Glomerular visceral epithelial cell (primary cell): ENCODE results near the gene TSC22D4.
"Not testable (repeated sequence)": the region's sequence is repeated elsewhere in the genome, so short reads cannot be mapped to it uniquely, and the experiment has no call there.

Experiments
- DNase-seq: peaks from one replicate; pipeline ENCODE4 v3.0.0-alpha.2; 2016; ENCODE audit errors: extremely low spot score

The TSC22D4 gene

DNA sequence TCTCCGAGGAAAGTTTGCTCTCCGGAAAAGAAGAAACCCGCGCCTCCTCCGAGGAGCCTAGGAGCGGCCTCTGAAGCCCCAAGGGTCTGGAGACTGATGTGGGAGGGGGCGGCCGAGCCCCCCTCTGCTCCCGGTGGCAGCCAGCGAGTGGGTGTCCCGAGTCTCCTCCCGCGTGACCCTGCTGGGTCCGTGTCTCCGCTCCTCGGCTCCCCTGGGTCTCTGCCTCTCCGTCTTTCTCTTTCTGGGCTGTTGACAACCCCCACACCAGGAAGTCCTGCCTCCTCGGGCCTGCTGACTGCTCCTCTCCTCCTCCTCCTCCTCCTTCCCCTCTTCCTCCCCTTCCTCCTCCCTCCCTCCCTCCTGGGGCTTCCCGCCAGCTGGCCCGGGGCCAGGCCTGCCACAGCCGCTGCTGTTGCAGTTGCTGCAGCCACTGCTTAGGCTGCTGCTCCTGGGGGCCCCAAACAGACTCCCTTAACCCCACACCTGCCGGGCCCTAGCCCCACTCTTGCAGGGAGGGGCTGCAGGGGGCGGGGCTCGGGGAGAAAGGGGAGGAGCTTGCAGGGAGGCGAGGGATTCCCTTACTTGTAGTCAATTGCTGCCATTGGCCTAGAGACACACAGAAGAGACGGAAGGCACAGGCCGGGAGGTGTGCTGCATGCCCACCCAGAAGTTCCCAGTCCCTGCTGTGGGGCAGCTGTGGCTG is at the start of gene TSC22D4:
TSS of gene TSC22D4 (minus strand) at position 257 of the 703 bp plus-strand sequence. CDS start 1,176 bp downstream, outside the sequence.
- peak; percentile 96 for DNase-seq

DNA sequence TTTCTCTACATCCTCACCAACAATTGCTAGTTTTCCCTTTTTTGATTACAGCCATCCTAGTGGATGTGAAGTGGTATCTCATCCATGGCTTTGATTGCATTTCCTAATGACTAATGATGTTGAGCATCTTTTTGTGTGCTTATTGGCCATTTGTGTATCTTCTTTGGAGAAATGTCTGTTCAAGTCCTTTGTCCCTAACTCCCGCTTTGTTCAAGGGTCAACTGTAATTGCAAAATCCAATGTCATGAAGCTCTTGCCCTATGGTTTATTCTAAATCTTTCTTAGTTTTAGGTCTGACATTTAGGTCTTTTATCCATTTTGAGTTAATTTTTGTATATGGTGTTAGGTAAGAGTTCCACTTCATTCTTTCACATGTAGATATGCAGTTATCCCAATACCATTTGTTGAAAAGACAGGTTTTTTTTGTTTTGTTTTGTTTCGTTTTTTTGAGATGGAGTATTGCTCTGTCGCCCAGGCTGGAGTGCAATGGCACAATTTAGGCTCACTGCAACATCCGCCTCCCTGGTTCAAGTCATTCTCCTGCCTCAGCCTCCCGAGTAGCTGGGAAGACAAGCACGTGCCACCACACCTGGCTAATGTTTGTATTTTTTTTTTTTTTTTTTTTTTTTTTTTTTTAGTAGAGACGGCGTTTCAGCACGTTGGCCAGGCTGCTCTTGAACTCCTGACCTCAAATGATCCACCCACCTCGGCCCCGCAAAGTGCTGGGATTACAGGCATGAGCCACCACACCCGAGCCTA is 49.3 kb upstream of the TSC22D4 start:
- not testable (repeated sequence) for DNase-seq

DNA sequence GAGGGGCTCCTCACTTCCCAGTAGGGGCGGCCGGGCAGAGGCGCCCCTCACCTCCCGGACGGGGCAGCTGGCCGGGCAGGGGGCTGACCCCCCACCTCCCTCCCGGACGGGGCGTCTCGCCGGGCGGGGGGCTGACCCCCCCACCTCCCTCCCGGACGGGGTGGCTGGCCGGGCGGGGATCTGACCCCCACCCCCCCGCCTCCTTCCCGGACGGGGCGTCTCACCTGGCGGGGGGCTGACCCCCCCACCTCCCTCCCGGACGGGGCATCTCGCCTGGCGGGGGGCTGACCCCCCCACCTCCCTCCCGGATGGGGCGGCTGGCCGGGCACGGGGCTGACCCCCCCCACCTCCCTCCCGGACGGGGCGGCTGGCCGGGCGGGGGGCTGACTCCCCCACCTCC is 44.2 kb upstream of the TSC22D4 start:
- DNase-seq = not testable (repeated sequence)

DNA sequence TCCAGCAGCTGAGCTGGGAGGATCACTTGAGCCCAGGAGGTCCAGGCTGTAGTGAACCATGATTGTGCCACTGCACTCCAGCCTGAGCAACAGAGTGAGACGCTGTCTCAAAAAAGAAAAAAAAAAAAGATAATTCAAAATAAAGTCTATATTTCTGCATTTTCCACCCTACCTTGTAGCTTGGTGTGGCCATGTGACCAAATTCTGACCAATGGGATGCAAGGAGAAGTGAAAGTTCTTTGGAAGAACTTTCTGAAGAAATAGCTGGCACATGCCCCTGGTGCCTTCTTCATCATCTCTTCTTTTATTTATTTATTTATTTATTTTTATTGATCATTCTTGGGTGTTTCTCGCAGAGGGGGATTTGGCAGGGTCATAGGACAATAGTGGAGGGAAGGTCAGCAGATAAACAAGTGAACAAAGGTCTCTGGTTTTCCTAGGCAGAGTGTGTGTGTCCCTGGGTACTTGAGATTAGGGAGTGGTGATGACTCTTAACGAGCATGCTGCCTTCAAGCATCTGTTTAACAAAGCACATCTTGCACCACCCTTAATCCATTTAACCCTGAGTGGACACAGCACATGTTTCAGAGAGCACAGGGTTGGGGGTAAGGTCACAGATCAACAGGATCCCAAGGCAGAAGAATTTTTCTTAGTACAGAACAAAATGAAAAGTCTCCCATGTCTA is 43.0 kb upstream of the TSC22D4 start:
- DNase-seq = not testable (repeated sequence)

DNA sequence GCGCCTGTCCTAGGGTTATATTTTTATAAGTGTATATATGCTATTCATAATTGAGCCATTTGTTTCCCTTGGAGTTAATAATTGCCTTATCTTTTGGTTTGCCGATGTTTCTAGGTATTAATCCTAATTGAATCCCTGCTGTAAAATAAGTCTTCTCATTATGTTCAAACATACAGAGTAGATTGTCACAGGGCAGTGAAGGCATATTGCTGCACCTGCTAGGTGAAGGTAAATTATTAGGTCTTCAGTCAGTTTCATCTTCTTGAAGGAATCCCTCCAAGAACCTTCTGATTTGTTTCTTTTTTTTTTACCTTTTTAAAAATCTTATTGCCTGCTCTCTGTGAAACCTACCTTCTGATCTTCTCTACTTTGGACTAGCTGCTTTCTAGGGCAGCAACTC is 42.1 kb upstream of the TSC22D4 start:
- DNase-seq = no peak

DNA sequence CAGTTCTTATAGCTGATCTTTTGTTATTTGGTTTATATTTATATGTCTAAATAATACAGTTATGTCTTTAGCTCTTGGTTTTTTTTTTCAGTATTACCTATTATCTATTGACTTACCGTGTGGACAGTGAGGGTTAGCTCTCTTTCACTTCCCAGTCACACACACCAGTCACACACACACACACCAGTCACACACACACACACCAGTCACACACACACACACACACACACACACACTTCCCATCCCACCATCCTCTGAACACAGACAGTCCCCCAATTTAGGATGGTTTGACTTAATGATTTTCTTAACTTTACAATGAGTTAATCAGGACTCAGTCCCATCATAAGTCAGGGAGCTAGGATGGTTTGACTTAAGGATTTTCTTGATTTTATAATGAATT is 41.1 kb upstream of the TSC22D4 start:
- no peak for DNase-seq

DNA sequence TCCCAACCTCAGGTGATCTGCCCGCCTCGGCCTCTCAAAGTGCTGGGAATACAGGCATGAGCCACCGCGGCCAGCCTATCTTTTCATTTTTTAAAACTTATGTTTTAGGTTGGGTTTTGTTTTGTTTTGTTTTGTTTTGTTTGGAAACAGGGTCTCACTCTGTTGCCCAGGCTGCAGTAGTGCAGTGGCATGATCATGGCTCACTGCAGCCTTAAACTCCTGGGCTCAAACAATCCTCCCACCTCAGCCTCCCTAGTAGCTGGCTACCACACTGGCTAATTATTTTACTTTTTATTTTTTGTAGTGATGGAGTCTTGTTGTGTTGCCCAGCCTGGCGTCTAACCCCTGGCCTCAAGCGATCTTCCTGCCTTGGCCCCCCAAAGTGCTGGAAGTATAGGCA is 40.6 kb upstream of the TSC22D4 start:
- DNase-seq = no peak

DNA sequence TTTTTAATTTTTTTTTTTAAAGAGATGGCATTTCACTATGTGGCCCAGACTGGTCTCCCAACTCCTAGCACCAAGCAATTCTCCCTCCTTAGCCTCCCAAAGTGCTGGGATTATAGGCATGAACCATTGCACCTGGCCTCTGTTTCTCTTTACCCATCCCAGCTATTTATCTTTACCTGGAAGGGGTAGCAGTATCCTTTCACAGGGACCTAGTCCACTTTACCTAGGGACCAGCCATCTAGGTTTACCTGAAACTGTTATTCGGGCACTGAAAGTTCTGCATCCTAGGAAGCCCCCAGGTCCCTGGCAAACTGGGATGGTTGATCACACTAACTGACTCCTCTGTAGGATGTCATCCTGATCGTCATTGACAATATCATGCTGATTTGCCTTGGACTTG is 38.3 kb upstream of the TSC22D4 start:
- no peak for DNase-seq

DNA sequence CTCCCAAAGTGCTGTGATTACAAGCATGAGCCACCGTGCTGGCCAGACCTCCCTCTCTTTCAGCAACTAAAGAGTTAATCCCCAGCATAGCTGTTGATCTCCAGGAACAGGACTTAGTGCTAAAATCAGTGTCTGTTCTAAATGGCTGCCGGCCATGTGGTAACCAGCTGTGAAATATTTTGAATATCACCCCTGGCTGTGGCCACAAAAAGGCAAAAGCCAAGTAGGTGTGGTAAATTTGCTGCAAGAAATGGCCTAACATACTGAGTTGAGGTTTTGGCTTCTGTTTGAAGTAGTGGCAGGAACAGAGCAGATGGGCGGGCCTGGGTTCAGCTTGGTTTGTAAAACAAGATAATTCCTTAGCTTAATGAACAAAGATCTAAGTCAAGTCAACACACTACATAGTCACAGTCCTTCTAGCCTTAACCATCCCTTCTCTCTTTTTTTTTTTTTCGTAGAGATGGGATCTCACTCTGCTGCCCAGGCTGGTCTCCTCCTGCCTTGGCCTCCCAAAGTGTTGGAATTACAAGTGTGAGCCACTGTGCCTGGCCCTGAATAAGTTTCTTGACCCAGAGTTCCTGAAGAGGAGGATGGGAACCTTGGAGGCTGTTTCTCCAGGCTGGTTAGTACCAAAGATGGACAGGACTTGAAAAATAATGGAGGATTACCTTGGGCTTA is 37.3 kb upstream of the TSC22D4 start:
- peak; percentile 83 for DNase-seq

DNA sequence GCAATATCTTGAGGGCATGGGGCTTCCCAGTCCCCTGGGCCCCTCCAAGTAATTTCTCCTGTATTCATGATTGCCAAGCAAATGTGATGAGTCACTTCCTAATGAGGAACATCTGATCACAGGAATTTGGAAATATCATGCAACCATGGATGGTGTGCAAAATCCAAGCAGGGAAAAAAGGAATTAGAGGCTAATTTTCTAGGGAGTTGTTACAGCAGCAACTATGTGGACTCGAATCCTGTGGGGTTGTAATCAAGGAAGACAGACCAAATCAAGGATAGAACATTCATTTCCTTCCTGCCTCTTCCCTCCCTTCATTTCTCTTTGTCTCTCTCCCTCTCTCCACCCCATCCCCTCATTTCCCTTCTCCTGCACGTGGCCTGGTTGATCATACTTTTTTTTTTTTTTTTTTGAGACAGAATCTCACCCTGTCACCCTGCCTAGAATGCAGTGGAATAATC is 36.1 kb upstream of the TSC22D4 start:
- DNase-seq = no peak

DNA sequence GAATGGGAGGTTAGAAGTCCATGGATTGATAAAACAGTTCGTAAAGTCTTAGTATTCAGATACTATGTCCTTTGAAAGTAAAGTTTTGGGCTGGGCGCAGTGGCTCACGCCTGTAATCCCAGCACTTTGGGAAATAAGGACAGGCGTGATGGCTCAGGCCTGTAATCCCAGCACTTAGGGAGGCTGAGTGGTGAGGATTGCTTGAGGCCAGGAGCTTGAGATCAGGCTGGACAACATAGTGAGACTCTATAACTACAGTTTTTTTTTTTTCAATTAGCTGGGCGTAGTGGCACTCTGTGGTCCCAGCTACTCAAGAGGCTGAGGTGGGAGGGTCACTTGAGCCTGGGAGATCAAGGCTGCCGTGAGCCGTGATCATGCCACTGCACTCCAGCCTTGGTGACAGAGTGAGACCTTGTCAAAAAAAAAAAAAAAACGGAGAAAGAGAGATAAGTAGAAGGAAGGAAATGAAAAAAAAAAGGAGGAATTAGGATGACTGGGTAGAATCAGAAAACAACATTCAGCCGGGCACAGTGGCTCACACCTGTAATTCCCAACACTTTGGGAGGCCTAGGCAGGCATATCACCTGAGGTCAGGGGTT is 34.3 kb upstream of the TSC22D4 start:
- no peak for DNase-seq

DNA sequence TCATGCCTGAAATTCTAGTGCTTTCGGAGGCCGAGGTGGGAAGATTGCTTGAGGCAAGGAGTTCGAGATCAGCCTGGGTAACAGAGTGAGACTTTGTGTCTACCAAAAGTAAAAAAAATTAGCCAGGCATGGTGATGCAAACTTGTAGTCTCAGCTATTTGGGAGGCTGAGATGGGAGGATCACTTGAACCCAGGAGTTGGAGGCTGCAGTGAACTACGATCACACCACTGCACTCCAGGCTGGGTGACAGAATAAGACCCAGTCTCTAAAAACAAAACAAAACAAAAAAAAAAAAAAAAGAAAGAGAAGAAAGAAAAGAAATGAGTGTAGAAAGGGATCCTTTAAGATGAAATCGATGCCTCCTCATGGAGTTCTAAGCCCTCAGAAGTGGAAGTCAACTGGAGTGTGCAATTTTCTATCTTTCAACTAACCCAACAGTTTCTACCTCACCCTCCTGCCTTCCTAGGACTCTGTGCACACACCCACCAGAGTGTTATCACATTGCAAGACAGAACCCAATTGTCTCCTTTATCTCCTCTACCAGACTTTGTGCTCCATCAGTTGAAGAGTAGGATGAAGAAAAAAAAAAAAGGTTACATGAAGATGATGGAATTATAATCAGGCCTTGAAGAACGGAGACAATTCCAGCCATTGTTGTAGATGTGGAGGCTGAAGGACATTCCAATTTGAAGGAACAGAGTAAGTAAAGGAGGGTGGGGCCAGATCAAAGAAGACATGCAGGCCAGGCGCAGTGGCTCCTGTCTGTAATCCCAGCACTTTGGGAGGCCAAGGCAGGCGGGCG is 31.6 kb upstream of the TSC22D4 start:
- DNase-seq = no peak

DNA sequence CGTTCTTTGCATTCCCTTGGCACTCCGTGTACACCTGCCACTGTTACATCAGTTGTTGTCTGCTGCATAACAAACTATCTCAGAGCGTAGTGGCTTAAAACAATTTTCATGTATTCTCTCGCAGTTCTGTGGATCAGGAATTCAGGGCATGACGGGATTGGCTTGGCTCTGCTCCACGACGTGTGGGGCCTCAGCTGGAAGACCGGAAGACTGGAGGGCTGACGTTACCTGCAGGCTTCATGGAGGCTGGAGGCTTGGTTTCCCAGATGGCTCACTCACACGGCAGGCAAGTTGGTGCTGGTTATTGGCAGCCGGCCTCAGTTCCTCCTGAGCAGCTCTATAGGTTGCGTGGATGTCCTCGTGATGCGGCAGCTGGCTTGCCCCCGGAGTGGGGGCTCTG is 30.2 kb upstream of the TSC22D4 start:
- DNase-seq = peak; percentile 67

DNA sequence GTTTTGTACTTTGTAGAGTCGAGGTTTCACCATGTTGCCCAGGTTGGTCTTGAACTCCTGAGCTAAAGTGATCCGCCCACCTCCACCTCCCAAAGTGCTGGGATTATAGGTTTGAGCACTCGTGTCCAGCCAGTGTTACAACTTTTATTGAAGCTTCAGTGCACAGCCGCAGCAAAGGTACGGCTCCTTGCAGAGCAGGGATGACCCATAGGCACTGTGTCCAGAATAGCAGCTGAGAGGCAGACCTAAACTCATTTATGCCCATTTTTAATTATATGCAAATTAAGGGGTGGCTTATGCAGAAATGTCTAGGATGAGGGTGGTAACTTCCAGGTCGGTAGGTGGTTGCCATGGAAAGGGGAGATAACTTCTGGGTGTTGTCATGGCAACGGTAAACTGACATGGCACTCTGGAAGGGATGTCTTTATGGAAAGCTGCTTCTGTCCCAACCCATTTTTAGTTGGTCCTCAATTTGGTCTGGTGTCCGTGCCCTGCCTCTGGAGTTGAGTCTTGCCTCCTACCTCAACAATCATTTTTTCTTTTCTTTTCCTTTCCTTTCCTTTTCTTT is 27.4 kb upstream of the TSC22D4 start:
- DNase-seq = no peak

DNA sequence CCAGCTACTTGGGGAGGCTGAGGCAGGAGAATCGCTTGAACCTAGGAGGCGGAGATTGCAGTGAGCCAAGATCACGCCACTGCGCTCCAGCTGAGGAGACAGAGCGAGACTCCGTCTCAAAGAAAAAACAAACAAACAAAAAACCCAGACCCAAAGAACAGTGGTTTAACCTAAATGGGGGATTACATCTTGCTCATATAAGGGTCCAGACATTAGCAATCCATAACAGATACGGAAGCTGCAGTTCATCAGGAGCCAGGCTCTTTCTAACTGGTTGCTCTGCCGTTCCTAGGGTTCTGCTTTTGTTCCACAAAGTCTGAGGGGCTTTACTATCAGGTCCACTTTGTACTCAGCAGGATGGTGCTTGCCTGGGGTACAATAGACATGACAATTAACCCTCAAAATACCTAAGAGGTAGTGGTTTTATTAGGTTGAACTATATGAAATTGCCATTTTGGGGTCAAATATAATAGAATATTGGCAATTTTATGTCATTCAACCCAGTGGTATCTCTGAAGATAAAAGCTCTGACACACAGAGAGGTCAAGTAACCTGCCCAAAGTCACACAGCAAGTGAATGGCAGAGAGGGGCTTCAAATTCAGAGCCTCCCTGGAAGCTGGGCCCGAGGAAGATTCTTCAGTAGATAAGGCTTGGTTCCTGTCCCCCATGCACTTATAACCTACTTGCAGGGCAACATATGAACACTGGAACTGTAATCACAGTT is 26.0 kb upstream of the TSC22D4 start:
- DNase-seq = no peak

DNA sequence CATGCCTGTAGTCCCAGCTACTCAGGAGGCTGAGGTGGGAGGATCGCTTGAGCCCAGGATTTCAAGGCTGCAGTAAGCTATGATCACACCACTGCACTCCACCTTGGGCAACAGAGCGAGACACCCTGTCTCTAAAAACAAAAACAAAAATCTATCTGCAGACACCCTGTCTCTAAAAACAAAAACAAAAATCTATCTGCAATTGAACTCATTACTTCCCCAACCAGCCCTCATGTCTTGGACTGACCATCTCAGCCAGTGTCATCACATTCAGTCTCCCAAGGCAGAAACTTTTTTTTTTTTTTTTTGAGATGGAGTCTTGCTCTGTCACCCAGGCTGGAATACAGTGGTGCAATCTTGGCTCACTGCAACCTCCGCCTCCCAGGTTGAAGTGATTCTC is 25.0 kb upstream of the TSC22D4 start:
- not testable (repeated sequence) for DNase-seq

DNA sequence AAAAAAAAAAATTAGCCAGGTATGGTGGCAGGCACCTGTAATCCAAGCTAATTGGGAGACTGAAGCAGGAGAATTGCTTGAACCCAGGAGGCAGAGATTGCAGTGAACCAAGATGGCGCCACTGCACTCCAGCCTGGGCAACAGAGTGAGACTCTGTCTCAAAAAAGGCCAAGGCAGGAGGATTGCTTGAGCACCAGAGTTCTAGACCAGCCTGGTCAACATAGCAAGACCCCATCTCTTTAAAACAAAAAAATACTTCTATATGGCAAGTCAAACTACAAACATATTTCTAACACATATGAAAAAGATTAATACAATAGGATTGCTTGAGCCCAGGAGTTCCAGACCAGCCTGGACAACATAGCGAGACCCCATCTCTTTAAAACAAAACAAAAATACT is 21.7 kb upstream of the TSC22D4 start:
- DNase-seq = not testable (repeated sequence)

DNA sequence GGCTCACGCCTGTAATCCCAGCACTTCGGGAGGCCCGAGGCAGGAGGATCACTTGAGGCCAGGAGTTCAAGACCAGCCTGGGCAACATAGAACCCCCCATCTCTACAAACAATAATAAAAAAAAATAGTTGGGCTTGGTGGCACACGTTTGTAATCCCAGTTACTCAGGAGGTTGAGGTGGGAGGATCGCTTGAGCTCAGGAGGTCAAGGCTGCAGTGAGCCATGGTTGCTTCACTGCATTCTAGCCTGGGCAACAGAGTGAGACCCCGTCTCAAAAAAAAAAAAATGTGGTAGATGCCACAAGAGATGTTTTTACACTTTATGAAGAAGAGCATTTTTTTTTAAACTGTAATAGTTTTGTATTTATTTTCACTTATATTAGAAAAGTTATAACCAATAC is 17.5 kb upstream of the TSC22D4 start:
- no peak for DNase-seq

DNA sequence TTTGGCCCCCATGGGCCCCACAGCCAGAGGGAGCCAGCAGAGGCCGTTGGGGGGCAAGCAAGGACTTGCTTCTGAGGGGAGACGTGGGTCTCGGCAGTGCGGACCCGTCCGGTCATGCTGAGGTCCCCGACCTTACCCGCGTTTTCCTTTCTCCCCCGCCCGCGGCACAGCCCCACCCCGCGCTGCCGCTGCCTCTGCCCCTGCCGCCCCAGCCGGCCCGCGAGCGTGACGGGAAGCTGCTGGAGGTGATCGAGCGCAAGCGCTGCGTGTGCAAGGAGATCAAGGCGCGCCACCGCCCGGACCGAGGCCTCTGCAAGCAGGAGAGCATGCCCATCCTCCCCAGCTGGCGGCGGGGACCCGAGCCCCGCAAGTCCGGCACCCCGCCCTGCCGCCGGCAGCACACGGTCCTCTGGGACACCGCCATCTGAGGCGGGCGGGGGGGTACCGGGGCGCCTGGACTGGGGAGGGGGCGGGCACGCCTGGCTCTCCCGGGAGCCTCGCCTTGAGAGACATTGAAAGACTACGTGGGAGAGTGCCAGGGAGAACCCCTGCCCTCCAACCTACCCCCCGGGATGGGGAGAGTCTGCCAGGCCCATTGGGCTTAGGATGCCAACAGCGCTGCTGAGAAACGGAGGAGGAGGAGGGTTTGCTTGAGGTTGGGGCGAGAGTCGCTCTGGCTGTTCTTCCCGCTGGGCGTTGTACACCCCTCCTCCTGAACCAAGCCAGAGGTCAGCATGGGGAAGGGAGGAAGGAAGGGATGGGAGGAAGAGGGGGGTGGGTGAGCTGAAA is 14.7 kb upstream of the TSC22D4 start:
- no peak for DNase-seq
